Hepatocyte (in vitro differentiated cells): ENCODE data around the gene CBFA2T3. TPM values are rescaled to one million over a fixed set of nuclear protein-coding genes. Genes with fewer than 3 reads are reported as not detected.
A peak's percentile ranks its signal among the peaks of the same experiment; 100 is the strongest.

Source experiments
- DNase-seq: peaks from one replicate; pipeline ENCODE4 v3.0.0-alpha.2; 2016; ENCODE audit warnings: low spot score
- H2AFZ ChIP-seq: fragments of 200-600 bp; sonication (generic); 2 replicates; pipeline ENCODE4 v1.6.0; 2016; ENCODE audit warnings: antibody characterized with exemption, mild to moderate bottlenecking
- H3K27ac ChIP-seq: fragments of 200-600 bp; sonication (generic); 2 replicates; pipeline ENCODE4 v1.5.1; 2016; ENCODE audit warnings: mild to moderate bottlenecking
- H3K27me3 ChIP-seq: fragments of 200-600 bp; sonication (generic); 2 replicates; pipeline ENCODE4 v1.6.1; 2016
- H3K36me3 ChIP-seq: fragments of 200-600 bp; sonication (generic); replicated peaks from 2 replicates; pipeline ENCODE4 v1.5.1; 2016; ENCODE audit warnings: low read depth; ENCODE audit not compliant: insufficient read depth
- H3K4me1 ChIP-seq: fragments of 200-600 bp; sonication (generic); 2 replicates; pipeline ENCODE4 v1.5.1; 2016; ENCODE audit warnings: mild to moderate bottlenecking, moderate library complexity; ENCODE audit not compliant: insufficient read depth
- H3K4me2 ChIP-seq: fragments of 200-600 bp; sonication (generic); 2 replicates; pipeline ENCODE4 v1.6.0; 2016
- H3K4me3 ChIP-seq: fragments of 200-600 bp; sonication (generic); 2 replicates; pipeline ENCODE4 v1.5.1; 2016; ENCODE audit warnings: mild to moderate bottlenecking
- H3K79me2 ChIP-seq: fragments of 200-600 bp; sonication (generic); 2 replicates; pipeline ENCODE4 v1.6.0; 2017; ENCODE audit warnings: mild to moderate bottlenecking
- H3K9me2 ChIP-seq: fragments of 200-600 bp; sonication (generic); replicated peaks from 2 replicates; pipeline ENCODE4 v1.6.0; 2017; ENCODE audit warnings: mild to moderate bottlenecking; ENCODE audit not compliant: insufficient read depth
- H3K9me3 ChIP-seq: fragments of 200-600 bp; sonication (generic); 2 replicates; pipeline ENCODE4 v1.5.1; 2016; ENCODE audit warnings: low read depth, mild to moderate bottlenecking
- H4K20me1 ChIP-seq: fragments of 200-600 bp; sonication (generic); 2 replicates; pipeline ENCODE4 v1.6.0; 2016; ENCODE audit warnings: mild to moderate bottlenecking; ENCODE audit not compliant: insufficient read depth, poor library complexity, severe bottlenecking
- CTCF ChIP-seq: fragments of 200-600 bp; sonication (generic); IDR thresholded peaks from 2 replicates; pipeline ENCODE4 v1.5.1; 2016; ENCODE audit warnings: antibody characterized with exemption, mild to moderate bottlenecking; ENCODE audit not compliant: poor library complexity
- EZH2 ChIP-seq: fragments of 200-600 bp; sonication (generic); IDR thresholded peaks from 2 replicates; pipeline ENCODE4 v1.6.1; 2016; ENCODE audit warnings: antibody characterized with exemption, mild to moderate bottlenecking, borderline replicate concordance
- EZH2phosphoT487 ChIP-seq: fragments of 200-600 bp; sonication (generic); IDR thresholded peaks from one replicate; pipeline ENCODE4 v1.6.1; 2018; ENCODE audit warnings: antibody characterized with exemption, mild to moderate bottlenecking, low read depth, moderate library complexity; ENCODE audit not compliant: unreplicated experiment, severe bottlenecking
- WGBS: methylation state at CpG from one replicate; pipeline ENCODE4 v1.1.6; 2016; ENCODE audit warnings: low lambda C conversion rate; ENCODE audit errors: missing lambda C conversion rate; 5-methylcytosine and 5-hydroxymethylcytosine counted together
- polyA plus RNA-seq: library from polyadenylated mRNA; unstranded; fragments of >200 nt; fragmentation: Nextera tagmentation; extraction: Ambion mirVana; gene quantifications from 2 replicates; pipeline ENCODE4 v1.2.1, GENCODE V29; 2016
- total RNA-seq: library from RNA; depleted of rRNA; stranded (reverse); fragments of >200 nt; gene quantifications from 2 replicates; pipeline ENCODE4 v1.2.3, GENCODE V29; 2014

Gene CBFA2T3
- total and polyA plus RNA-seq, 2 experiments from 2014 or later = 0.07 to 1.5 TPM

GRCh38 chr16:88881007-88881615 is 95.9 kb downstream of the CBFA2T3 start:
- Histone ChIP-seq H2AFZ (no peak overlapping the region), H3K4me1 (peaks cover 8% of the 10 kb centered on the region), H3K27ac (no peak overlapping the region), H3K4me3 (no peak overlapping the region), H3K9me2 (no peaks in the 10 kb centered on the region), H3K79me2 (no peaks in the 10 kb centered on the region), H3K36me3 (no peaks in the 10 kb centered on the region), H3K27me3 (no peaks in the 10 kb centered on the region), H3K4me2 (peak overlapping the region; percentile 29), H4K20me1 (no peaks in the 10 kb centered on the region), H3K9me3 (no peaks in the 10 kb centered on the region)
- 81% methylated on average over 33 of the region's 46 CpGs for WGBS
- no peak for DNase-seq
- TF ChIP-seq CTCF (no peak), EZH2 (no peak), EZH2phosphoT487 (no peak)

- H3K4me1 ChIP-seq = peaks cover 8% of the 10 kb centered on the region
- no peak overlapping the region for H3K27ac ChIP-seq
- no peaks in the 10 kb centered on the region for H3K36me3 ChIP-seq
- H3K79me2 ChIP-seq = no peaks in the 10 kb centered on the region
- no peaks in the 10 kb centered on the region for H3K27me3 ChIP-seq
- WGBS = 73% methylated on average over 36 of the region's 36 CpGs
- no peaks in the 10 kb centered on the region for H3K9me2 ChIP-seq
- no peak overlapping the region for H2AFZ ChIP-seq
- peak overlapping the region; percentile 29 for H3K4me2 ChIP-seq
- no peaks in the 10 kb centered on the region for H4K20me1 ChIP-seq
- no peaks in the 10 kb centered on the region for H3K9me3 ChIP-seq
- no peak overlapping the region for H3K4me3 ChIP-seq
- TF ChIP-seq EZH2phosphoT487 (no peak), CTCF (no peak), EZH2 (no peak)
- no peak for DNase-seq
Observed at GRCh38 chr16:88880226-88881006, 96.6 kb downstream of the CBFA2T3 start.

- no peaks in the 10 kb centered on the region for H4K20me1 ChIP-seq
- 82% methylated on average over 11 of the region's 11 CpGs for WGBS
Observed at GRCh38 chr16:88879788-88880055, 97.3 kb downstream of the CBFA2T3 start.

More at GRCh38 chr16:88879788-88880055, 97.3 kb downstream of the CBFA2T3 start:
- Histone ChIP-seq H3K27me3 (no peaks in the 10 kb centered on the region), H3K36me3 (no peaks in the 10 kb centered on the region), H3K9me3 (no peaks in the 10 kb centered on the region), H3K79me2 (no peaks in the 10 kb centered on the region), H3K4me3 (no peak overlapping the region), H3K27ac (no peak overlapping the region), H3K4me1 (peaks cover 8% of the 10 kb centered on the region), H3K9me2 (no peaks in the 10 kb centered on the region), H2AFZ (no peak overlapping the region), H3K4me2 (no peak overlapping the region)
- DNase-seq = no peak
- TF ChIP-seq CTCF (no peak), EZH2phosphoT487 (no peak)
